HepG2 (cell line): ENCODE measurements around the gene INTS14. TPM values are rescaled to one million over a fixed set of nuclear protein-coding genes. Genes with fewer than 3 reads are reported as not detected.

ENCODE experiments used
- ARNTL ChIP-seq: sonication (generic); formaldehyde crosslinking; IDR thresholded peaks from 2 replicates; pipeline ENCODE4 v1.4.0; 2020; ENCODE audit warnings: mild to moderate bottlenecking, missing genetic modification reagents
- ELF1 ChIP-seq: sonication (generic); formaldehyde crosslinking; IDR thresholded peaks from 2 replicates; pipeline ENCODE4 v1.4.0; 2020; ENCODE audit warnings: missing genetic modification reagents
- KLF12 ChIP-seq: sonication (generic); formaldehyde crosslinking; IDR thresholded peaks from 2 replicates; pipeline ENCODE4 v1.4.0; 2020; ENCODE audit warnings: missing genetic modification reagents, borderline replicate concordance
- KLF9 ChIP-seq: IDR thresholded peaks from 2 replicates; pipeline ENCODE4 v1.6.1; 2016; ENCODE audit warnings: low read depth
- SOX6 ChIP-seq, 2 experiments: fragments of 450-650 bp in 1 of 2; sonication (generic) in 1 of 2; formaldehyde crosslinking in 1 of 2; IDR thresholded peaks; 2 replicates each; pipeline versions ENCODE4 v1.4.0 to v1.6.1; 2017 to 2020; ENCODE audit warnings: antibody characterized with exemption in 1 of 2, mild to moderate bottlenecking in 1 of 2, missing genetic modification reagents in 1 of 2
- SRSF4 ChIP-seq: fragments of 200-400 bp; formaldehyde crosslinking; IDR thresholded peaks from one replicate; pipeline ENCODE4 v1.6.1; 2018; ENCODE audit warnings: mild to moderate bottlenecking, low read depth, low read length, moderate library complexity; ENCODE audit not compliant: poor library complexity, severe bottlenecking
- TAF1 ChIP-seq: sonication (generic); formaldehyde crosslinking; IDR thresholded peaks from 2 replicates; pipeline ENCODE4 v1.4.0; 2020; ENCODE audit warnings: missing genetic modification reagents
- ZFY ChIP-seq: sonication (generic); formaldehyde crosslinking; IDR thresholded peaks from 2 replicates; pipeline ENCODE4 v1.4.0; 2020; ENCODE audit warnings: missing genetic modification reagents
- ZNF282 ChIP-seq: fragments of 450-650 bp; IDR thresholded peaks from 2 replicates; pipeline ENCODE4 v1.6.1; 2018; ENCODE audit not compliant: partially characterized antibody
- ZNF446 ChIP-seq: sonication (generic); formaldehyde crosslinking; IDR thresholded peaks from 2 replicates; pipeline ENCODE4 v1.5.0; 2020; ENCODE audit warnings: mild to moderate bottlenecking, missing genetic modification reagents
- ZNF543 ChIP-seq: sonication (generic); formaldehyde crosslinking; IDR thresholded peaks from 2 replicates; pipeline ENCODE4 v1.4.0; 2020; ENCODE audit warnings: mild to moderate bottlenecking, missing genetic modification reagents
- ZNF557 ChIP-seq: sonication (generic); formaldehyde crosslinking; IDR thresholded peaks from 2 replicates; pipeline ENCODE4 v1.4.0; 2020; ENCODE audit warnings: missing genetic modification reagents
- ZNF660 ChIP-seq: sonication (generic); formaldehyde crosslinking; IDR thresholded peaks from 2 replicates; pipeline ENCODE4 v1.5.1; 2020; ENCODE audit warnings: mild to moderate bottlenecking, low read depth, missing genetic modification reagents, borderline replicate concordance
- ZNF883 ChIP-seq: sonication (generic); formaldehyde crosslinking; IDR thresholded peaks from 2 replicates; pipeline ENCODE4 v1.5.1; 2020; ENCODE audit warnings: mild to moderate bottlenecking, missing genetic modification reagents; ENCODE audit errors: not compliant biosample characterization
- polyA plus RNA-seq, 8 experiments: library from polyadenylated mRNA; depleted of rRNA in 3 of 8; stranded (reverse) in 7 of 8; unstranded in 1 of 8; fragments of >200 nt; fragmentation: Illumina TruSeq in 4 of 8; extraction: Trizol in 4 of 8; gene quantifications; 2 replicates each; pipeline versions ENCODE4 v1.2.1 to v1.2.3, GENCODE V29; 2011 to 2016; ENCODE audit warnings: low read depth in 4 of 8, missing spikeins in 1 of 8, mixed read lengths in 1 of 8; ENCODE audit not compliant: insufficient read depth in 1 of 8
- total RNA-seq, 5 experiments: library from RNA; depleted of rRNA; stranded (reverse); fragments of >200 nt; fragmentation: Illumina TruSeq; extraction: Trizol; gene quantifications; 2 replicates each; pipeline ENCODE4 v1.2.3, GENCODE V29; 2016; ENCODE audit warnings: low read depth in 1 of 5
- TF ChIP-seq, protein P1 (sequence below): sonication (generic); formaldehyde crosslinking; IDR thresholded peaks from 2 replicates; pipeline ENCODE4 v1.4.0; 2020; ENCODE audit warnings: mild to moderate bottlenecking, missing genetic modification reagents
- TF ChIP-seq, protein P2 (sequence below): sonication (generic); formaldehyde crosslinking; IDR thresholded peaks from 2 replicates; pipeline ENCODE4 v1.4.0; 2020; ENCODE audit warnings: mild to moderate bottlenecking, missing genetic modification reagents
- TF ChIP-seq, protein P3 (sequence below): sonication (generic); formaldehyde crosslinking; IDR thresholded peaks from 2 replicates; pipeline ENCODE4 v1.9.0; 2021; ENCODE audit warnings: mild to moderate bottlenecking, missing genetic modification reagents

Gene INTS14
- total and polyA plus RNA-seq, 2 of the 13 experiments (the other 11 are each of a cell fraction or from before 2014, with no cell fraction given) = 41.4 to 52.0 TPM

DNA sequence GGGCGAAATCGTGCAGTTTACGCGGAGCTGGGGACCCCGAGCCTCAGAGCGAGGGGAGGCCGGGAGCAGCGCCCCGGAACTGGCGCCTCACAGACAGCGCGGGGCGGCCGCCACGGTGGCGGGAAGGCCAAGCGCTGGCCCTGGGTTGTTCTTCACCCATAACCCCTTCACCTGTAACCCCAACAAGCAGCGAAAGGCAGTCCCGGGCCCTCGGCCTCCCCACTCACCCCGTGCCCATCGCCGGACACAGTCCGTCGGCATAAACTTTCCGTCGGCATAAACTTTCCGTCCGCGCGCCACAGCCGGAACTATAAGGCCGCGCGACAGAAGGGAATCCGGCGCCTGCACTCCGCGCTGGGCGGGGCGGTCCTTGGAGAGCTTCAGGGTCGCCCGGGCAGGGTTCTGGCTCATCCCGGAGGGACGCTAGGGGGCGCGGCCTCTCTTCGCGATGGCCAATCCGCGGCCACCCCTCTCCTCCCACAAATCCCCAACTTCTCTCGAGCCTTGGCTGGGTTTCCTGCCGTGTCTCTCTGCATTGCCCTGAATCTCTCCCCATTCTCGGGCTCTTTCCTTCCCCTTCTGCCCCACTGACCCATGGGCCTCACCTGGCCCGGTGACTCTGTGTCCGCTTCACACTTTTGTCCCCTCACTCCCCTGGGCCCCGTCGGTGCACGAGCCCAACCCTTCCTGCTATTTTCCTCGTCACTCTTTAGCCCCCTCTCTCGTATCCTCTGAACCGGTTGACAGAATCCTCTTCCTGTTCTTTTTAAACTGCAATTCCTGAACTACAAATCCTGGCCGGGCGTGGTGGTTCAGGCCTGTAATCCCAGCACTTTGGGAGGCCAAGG, at the start of gene INTS14 (continued):
- TF ChIP-seq, protein P1, sequence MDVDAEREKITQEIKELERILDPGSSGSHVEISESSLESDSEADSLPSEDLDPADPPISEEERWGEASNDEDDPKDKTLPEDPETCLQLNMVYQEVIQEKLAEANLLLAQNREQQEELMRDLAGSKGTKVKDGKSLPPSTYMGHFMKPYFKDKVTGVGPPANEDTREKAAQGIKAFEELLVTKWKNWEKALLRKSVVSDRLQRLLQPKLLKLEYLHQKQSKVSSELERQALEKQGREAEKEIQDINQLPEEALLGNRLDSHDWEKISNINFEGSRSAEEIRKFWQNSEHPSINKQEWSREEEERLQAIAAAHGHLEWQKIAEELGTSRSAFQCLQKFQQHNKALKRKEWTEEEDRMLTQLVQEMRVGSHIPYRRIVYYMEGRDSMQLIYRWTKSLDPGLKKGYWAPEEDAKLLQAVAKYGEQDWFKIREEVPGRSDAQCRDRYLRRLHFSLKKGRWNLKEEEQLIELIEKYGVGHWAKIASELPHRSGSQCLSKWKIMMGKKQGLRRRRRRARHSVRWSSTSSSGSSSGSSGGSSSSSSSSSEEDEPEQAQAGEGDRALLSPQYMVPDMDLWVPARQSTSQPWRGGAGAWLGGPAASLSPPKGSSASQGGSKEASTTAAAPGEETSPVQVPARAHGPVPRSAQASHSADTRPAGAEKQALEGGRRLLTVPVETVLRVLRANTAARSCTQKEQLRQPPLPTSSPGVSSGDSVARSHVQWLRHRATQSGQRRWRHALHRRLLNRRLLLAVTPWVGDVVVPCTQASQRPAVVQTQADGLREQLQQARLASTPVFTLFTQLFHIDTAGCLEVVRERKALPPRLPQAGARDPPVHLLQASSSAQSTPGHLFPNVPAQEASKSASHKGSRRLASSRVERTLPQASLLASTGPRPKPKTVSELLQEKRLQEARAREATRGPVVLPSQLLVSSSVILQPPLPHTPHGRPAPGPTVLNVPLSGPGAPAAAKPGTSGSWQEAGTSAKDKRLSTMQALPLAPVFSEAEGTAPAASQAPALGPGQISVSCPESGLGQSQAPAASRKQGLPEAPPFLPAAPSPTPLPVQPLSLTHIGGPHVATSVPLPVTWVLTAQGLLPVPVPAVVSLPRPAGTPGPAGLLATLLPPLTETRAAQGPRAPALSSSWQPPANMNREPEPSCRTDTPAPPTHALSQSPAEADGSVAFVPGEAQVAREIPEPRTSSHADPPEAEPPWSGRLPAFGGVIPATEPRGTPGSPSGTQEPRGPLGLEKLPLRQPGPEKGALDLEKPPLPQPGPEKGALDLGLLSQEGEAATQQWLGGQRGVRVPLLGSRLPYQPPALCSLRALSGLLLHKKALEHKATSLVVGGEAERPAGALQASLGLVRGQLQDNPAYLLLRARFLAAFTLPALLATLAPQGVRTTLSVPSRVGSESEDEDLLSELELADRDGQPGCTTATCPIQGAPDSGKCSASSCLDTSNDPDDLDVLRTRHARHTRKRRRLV (CRISPR knock-in tag) = peak; percentile 89
- TF ChIP-seq ZNF557 (CRISPR knock-in tag) (peak; percentile 91), ELF1 (peak; percentile 83), SRSF4 (no peak), ZNF660 (CRISPR knock-in tag) (no peak; the same call in 1 of the 2 replicates), KLF9 (CRISPR knock-in tag) (peak; percentile 67; the same call in 1 of the 2 replicates), ZFY (CRISPR knock-in tag) (peak; percentile 99), ZNF883 (no peak), TAF1 (CRISPR knock-in tag) (peak; percentile 91), ZNF446 (CRISPR knock-in tag) (peak; percentile 26; the same call in 1 of the 2 replicates), ZNF282 (no peak), SOX6 (IDR thresholded peaks at IDR 0.05) (no peak), SOX6 (CRISPR knock-in tag; IDR thresholded peaks at IDR 0.05) (peak; percentile 71), ARNTL (CRISPR knock-in tag) (peak; percentile 37; the same call in 1 of the 2 replicates), ZNF543 (CRISPR knock-in tag) (peak; percentile 64; the same call in 1 of the 2 replicates), KLF12 (CRISPR knock-in tag) (peak; percentile 94)
- TF ChIP-seq, protein P2, sequence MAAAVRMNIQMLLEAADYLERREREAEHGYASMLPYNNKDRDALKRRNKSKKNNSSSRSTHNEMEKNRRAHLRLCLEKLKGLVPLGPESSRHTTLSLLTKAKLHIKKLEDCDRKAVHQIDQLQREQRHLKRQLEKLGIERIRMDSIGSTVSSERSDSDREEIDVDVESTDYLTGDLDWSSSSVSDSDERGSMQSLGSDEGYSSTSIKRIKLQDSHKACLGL (CRISPR knock-in tag) = peak; percentile 66
- TF ChIP-seq, protein P3, sequence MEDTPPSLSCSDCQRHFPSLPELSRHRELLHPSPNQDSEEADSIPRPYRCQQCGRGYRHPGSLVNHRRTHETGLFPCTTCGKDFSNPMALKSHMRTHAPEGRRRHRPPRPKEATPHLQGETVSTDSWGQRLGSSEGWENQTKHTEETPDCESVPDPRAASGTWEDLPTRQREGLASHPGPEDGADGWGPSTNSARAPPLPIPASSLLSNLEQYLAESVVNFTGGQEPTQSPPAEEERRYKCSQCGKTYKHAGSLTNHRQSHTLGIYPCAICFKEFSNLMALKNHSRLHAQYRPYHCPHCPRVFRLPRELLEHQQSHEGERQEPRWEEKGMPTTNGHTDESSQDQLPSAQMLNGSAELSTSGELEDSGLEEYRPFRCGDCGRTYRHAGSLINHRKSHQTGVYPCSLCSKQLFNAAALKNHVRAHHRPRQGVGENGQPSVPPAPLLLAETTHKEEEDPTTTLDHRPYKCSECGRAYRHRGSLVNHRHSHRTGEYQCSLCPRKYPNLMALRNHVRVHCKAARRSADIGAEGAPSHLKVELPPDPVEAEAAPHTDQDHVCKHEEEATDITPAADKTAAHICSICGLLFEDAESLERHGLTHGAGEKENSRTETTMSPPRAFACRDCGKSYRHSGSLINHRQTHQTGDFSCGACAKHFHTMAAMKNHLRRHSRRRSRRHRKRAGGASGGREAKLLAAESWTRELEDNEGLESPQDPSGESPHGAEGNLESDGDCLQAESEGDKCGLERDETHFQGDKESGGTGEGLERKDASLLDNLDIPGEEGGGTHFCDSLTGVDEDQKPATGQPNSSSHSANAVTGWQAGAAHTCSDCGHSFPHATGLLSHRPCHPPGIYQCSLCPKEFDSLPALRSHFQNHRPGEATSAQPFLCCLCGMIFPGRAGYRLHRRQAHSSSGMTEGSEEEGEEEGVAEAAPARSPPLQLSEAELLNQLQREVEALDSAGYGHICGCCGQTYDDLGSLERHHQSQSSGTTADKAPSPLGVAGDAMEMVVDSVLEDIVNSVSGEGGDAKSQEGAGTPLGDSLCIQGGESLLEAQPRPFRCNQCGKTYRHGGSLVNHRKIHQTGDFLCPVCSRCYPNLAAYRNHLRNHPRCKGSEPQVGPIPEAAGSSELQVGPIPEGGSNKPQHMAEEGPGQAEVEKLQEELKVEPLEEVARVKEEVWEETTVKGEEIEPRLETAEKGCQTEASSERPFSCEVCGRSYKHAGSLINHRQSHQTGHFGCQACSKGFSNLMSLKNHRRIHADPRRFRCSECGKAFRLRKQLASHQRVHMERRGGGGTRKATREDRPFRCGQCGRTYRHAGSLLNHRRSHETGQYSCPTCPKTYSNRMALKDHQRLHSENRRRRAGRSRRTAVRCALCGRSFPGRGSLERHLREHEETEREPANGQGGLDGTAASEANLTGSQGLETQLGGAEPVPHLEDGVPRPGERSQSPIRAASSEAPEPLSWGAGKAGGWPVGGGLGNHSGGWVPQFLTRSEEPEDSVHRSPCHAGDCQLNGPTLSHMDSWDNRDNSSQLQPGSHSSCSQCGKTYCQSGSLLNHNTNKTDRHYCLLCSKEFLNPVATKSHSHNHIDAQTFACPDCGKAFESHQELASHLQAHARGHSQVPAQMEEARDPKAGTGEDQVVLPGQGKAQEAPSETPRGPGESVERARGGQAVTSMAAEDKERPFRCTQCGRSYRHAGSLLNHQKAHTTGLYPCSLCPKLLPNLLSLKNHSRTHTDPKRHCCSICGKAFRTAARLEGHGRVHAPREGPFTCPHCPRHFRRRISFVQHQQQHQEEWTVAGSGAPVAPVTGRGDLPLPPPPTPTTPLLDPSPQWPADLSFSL (CRISPR knock-in tag) = no peak
